Effector memory CD8-positive, alpha-beta T cell (primary cell): Measurements from ENCODE around the gene RAB7A.

Experiments
- ATAC-seq: fragments of 150-1000 bp; cut with Tn5 transposase; replicated peaks from 2 replicates; pipeline ENCODE4 v1.10.0; 2021; ENCODE audit warnings: mild to moderate bottlenecking, moderate library complexity
- DNase-seq, 3 experiments: peaks; one replicate each; pipeline ENCODE4 v3.0.0; 2021
- H3K27ac Mint-ChIP-seq, 2 donors: one replicate each; pipeline ENCODE4 v1.8.0; 2022; ENCODE audit warnings: mild to moderate bottlenecking in 2 of 2, mixed read lengths in 2 of 2, moderate library complexity in 2 of 2
- H3K27me3 Mint-ChIP-seq, 2 donors: one replicate each; pipeline ENCODE4 v1.8.0; 2022; ENCODE audit warnings: mixed read lengths in 2 of 2
- H3K36me3 Mint-ChIP-seq: one replicate; pipeline ENCODE4 v1.8.0; 2022; ENCODE audit warnings: mild to moderate bottlenecking, moderate library complexity, mixed read lengths; ENCODE audit not compliant: insufficient read depth
- H3K4me1 Mint-ChIP-seq, 2 donors: one replicate each; pipeline ENCODE4 v1.8.0; 2022; ENCODE audit warnings: low read depth in 2 of 2, mixed read lengths in 2 of 2
- H3K4me3 Mint-ChIP-seq, 2 donors: one replicate each; pipeline ENCODE4 v1.8.0; 2022; ENCODE audit warnings: mild to moderate bottlenecking in 2 of 2, mixed read lengths in 2 of 2, moderate library complexity in 2 of 2
- H3K9me3 Mint-ChIP-seq, 2 donors: one replicate each; pipeline ENCODE4 v1.8.0; 2022; ENCODE audit warnings: mixed read lengths in 2 of 2
- total RNA-seq, 9 experiments: gene quantifications; one replicate each; lab custom pipeline; 2026; lab: John Stamatoyannopoulos, UW

Gene RAB7A
- 61.8 to 120 (median 95.1) reads per million in 9 experiments for total RNA-seq

DNA sequence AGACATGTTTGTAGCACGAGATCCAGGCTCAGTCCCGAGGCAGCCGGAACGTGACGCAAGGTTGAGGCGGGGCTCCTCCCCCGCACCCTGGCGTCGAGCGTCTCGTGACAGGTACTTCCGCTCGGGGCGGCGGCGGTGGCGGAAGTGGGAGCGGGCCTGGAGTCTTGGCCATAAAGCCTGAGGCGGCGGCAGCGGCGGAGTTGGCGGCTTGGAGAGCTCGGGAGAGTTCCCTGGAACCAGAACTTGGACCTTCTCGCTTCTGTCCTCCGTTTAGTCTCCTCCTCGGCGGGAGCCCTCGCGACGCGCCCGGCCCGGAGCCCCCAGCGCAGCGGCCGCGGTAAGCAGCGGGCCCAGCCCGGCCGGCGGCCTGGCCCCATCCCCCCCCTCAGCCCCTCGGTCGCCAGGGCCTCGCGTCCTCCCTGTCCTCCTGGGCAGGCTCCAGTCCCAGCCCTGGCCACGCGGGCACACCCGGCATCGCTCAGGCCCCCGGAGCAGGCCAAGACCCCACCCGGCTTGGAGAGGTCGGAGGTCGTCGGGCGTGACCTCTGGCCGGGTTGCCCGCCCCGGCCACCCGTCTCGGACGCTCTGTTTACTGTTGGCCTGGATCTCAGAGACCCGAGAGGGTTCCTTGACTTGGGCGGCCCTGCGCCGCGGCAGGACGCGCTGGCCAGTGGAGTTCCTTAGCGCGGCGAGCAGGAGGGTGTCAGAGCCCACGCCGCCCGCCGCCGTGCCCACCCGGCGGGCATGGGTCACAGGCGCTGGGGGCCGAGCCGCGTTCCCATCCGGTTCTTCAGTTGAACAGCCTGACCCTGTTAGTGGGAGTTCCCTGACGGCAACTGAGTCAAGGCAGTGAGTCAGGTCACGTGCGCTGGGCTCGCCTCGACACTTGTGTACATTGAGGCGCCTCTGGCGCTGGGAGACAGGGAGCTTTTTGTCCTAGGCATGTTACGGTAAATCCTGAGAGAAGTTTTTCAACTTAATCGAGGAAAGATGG, at the start of gene RAB7A:
RAB7A (plus strand) TSS at position 161 of the 994 bp plus-strand sequence. CDS start 69,185 bp downstream, outside the sequence.
- DNase-seq (peak; percentile 95), ATAC-seq (peak; percentile 96)
- Mint-ChIP-seq H3K27me3 (peaks cover 7 to 8% of the 10 kb centered on the region in 2 donors), H3K9me3 (no peaks in the 10 kb centered on the region), H3K36me3 (peaks cover 13% of the 10 kb centered on the region), H3K4me1 (peaks cover 43 to 48% of the 10 kb centered on the region in 2 donors), H3K4me3 (peak within 1 kb of the TSS; percentile 90 to 93), H3K27ac (peak within 1 kb of the TSS; percentile 97 to 99)

- Mint-ChIP-seq H3K4me3 (peak overlapping the region; percentile 90 to 91), H3K27ac (peak overlapping the region; percentile 69 to 98), H3K4me1 (peaks cover 14 to 30% of the 10 kb centered on the region in 2 donors), H3K27me3 (no peaks in the 10 kb centered on the region), H3K9me3 (no peaks in the 10 kb centered on the region), H3K36me3 (peaks cover 17% of the 10 kb centered on the region)
- no peak for ATAC-seq
- no peak for DNase-seq
These were observed 46.6 kb upstream of the RAB7A start for GRCh38 chr3:128679338-128679737.

GRCh38 chr3:128680603-128681368, 45.2 kb upstream of the RAB7A start:
- Mint-ChIP-seq H3K27me3 (no peaks in the 10 kb centered on the region), H3K36me3 (peaks cover 10% of the 10 kb centered on the region), H3K4me1 (peaks cover 9 to 22% of the 10 kb centered on the region in 2 donors), H3K27ac (peak overlapping the region; percentile 96 to 98), H3K4me3 (peak overlapping the region; percentile 90 to 91), H3K9me3 (no peaks in the 10 kb centered on the region)
- DNase-seq (peak; percentile 93 to 96 (median 95)), ATAC-seq (peak; percentile 88)

DNA sequence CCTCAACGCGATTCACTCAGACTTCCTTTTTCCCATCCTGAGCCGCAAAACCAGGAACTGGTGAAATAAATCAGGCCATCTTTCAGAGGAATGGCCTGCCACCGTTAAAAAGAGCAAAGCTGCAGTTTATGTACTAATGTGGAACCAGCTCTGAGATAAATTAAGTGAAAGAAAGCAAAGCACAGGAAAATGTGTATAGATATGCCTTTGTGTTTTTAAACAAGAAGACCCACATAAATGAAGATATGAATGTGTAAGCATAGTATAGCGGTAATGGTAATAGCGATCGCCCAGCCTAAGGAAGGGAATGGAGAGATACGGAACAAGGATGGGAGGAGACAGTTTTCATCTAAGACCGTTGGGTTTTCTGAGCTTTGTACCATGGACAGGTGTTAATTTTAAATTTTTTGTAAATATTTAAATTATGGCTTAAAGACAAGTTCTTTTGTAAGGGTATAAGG, 44.6 kb upstream of the RAB7A start:
- Mint-ChIP-seq H3K4me3 (peak overlapping the region; percentile 90 to 91), H3K4me1 (peaks cover 9 to 21% of the 10 kb centered on the region in 2 donors), H3K27me3 (no peaks in the 10 kb centered on the region), H3K27ac (peak overlapping the region; percentile 96 to 98), H3K9me3 (no peaks in the 10 kb centered on the region), H3K36me3 (peaks cover 10% of the 10 kb centered on the region)
- ATAC-seq, result no peak
- DNase-seq, result no peak

DNA sequence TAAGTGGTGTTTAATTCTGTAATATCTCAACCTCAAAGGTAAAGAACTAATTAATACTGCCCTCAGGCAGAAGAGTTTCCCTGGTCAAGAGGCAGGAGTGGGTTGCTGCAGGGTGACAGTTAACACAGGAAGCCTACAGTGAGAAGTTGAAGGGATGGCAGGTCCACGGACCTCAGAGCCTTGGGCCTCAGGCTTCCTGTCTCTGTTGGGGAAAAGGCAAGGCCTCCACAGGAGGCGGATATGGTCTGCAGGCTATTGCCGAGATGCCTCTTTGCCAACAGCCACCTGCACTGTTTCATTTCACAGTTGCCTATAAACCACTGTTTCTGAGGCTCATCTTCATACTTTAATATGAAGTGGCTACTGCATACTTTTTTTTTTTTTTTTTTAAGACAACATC, 42.0 kb upstream of the RAB7A start:
- no peaks in the 10 kb centered on the region for H3K9me3 Mint-ChIP-seq
- DNase-seq (no peak), ATAC-seq (no peak)
- peak overlapping the region in 1 of 2 donors; percentile 38 for H3K27ac Mint-ChIP-seq
- peaks cover 9 to 21% of the 10 kb centered on the region in 2 donors for H3K4me1 Mint-ChIP-seq
- H3K27me3 Mint-ChIP-seq, result no peaks in the 10 kb centered on the region
- H3K4me3 Mint-ChIP-seq, result no peak overlapping the region
- H3K36me3 Mint-ChIP-seq, result peaks cover 10% of the 10 kb centered on the region

GRCh38 chr3:128684986-128685726, 40.8 kb upstream of the RAB7A start:
- Mint-ChIP-seq H3K36me3 (peaks cover 7% of the 10 kb centered on the region), H3K4me1 (peaks cover 9 to 15% of the 10 kb centered on the region in 2 donors), H3K9me3 (no peaks in the 10 kb centered on the region), H3K27ac (peak overlapping the region in 1 of 2 donors; percentile 31), H3K4me3 (peak overlapping the region in 1 of 2 donors; percentile 38), H3K27me3 (no peaks in the 10 kb centered on the region)
- ATAC-seq (no peak), DNase-seq (no peak)

DNA sequence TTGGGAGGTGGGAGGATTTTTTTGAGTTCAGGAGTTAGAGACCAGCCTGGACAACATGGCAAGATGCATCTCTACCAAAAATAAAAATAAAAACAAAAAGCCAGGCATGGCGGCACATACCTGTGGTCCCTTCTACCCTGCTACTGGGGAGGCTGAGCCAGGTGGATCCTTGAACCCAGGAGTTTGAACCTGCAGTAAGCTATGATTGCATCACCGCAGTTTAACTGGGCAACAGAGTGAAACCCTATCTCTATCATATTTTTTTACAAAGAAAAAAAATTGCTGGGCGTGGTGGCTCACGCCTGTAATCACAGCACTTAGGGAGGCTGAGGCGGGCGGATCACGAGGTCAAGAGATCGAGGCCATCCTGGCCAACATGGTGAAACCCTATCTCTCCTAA, 39.5 kb upstream of the RAB7A start:
- Mint-ChIP-seq H3K36me3 (no peaks in the 10 kb centered on the region), H3K4me1 (peaks cover under 1 to 7% of the 10 kb centered on the region in 2 donors), H3K27me3 (no peaks in the 10 kb centered on the region), H3K9me3 (no peaks in the 10 kb centered on the region), H3K4me3 (no peak overlapping the region), H3K27ac (no peak overlapping the region)
- DNase-seq (no peak), ATAC-seq (no peak)

- DNase-seq (no peak), ATAC-seq (no peak)
- Mint-ChIP-seq H3K9me3 (no peaks in the 10 kb centered on the region), H3K36me3 (no peaks in the 10 kb centered on the region), H3K4me3 (no peak overlapping the region), H3K4me1 (no peaks in the 10 kb centered on the region), H3K27ac (peak overlapping the region in 1 of 2 donors; percentile 36), H3K27me3 (peaks cover 0 to 5% of the 10 kb centered on the region in 2 donors)
These were observed 36.9 kb upstream of the RAB7A start for GRCh38 chr3:128689060-128689459.

DNA sequence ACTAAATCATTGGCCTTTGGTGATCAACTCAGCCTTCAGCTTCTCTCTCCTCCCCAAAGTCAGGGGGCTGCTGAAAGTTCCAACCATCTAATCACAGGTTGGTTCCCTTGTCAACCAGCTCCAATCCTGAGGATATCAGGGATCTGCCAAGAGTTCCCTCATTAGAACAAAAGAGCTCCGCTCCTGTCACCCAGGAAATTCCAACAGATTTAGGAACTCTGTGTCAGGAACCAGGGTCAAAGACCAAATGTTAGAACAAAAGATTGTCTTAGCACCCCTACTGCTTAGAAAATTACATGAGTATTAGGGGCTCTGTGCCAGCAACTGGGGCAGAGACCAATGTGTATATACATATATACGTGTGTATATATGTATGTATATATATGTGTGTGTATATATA, 32.3 kb upstream of the RAB7A start:
- DNase-seq (no peak), ATAC-seq (no peak)

DNA sequence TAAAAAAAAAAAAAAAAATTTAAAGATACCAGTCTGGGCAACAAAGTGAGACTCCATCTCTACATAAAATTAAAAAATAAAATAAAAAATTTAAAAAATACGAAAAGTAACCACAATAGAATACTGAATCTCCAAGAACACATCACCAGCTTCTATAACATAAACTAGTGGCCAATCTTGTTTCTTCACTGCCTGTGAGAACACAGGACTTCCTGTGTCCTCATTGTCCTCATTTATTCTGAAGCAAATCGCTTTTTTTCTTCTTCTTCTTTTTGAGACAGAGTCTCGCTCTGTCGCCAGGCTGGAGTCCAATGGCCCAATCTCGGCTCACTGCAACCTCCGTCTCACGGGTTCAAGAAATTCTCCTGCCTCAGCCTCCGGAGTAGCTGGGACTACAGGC, 28.6 kb upstream of the RAB7A start:
- no peaks in the 10 kb centered on the region for H3K9me3 Mint-ChIP-seq
- H3K4me1 Mint-ChIP-seq, result peaks cover 0 to 3% of the 10 kb centered on the region in 2 donors
- DNase-seq (no peak), ATAC-seq (no peak)
- H3K27me3 Mint-ChIP-seq, result peaks cover 0 to 5% of the 10 kb centered on the region in 2 donors
- H3K4me3 Mint-ChIP-seq, result no peak overlapping the region
- peaks cover 8% of the 10 kb centered on the region for H3K36me3 Mint-ChIP-seq
- peak overlapping the region in 1 of 2 donors; percentile 25 for H3K27ac Mint-ChIP-seq

More for the DNA sequence above, 32.3 kb upstream of the RAB7A start:
- Mint-ChIP-seq H3K4me3 (no peak overlapping the region), H3K27ac (no peak overlapping the region), H3K4me1 (peaks cover 0 to 1% of the 10 kb centered on the region in 2 donors), H3K27me3 (peaks cover 0 to 5% of the 10 kb centered on the region in 2 donors), H3K9me3 (no peaks in the 10 kb centered on the region), H3K36me3 (peaks cover 8% of the 10 kb centered on the region)

- Mint-ChIP-seq H3K4me1 (peaks cover 0 to 3% of the 10 kb centered on the region in 2 donors), H3K9me3 (no peaks in the 10 kb centered on the region), H3K4me3 (peak overlapping the region; percentile 62 to 70), H3K36me3 (peaks cover 8% of the 10 kb centered on the region), H3K27me3 (peaks cover 0 to 3% of the 10 kb centered on the region in 2 donors), H3K27ac (no peak overlapping the region)
- ATAC-seq, result peak; percentile 62
- DNase-seq, result no peak
These were observed 27.6 kb upstream of the RAB7A start for GRCh38 chr3:128698211-128699047.
